ENCODE measurements around the gene ESR1. TPM values are rescaled to one million over a fixed set of nuclear protein-coding genes. Genes with fewer than 3 reads are reported as not detected.

ESR1 gene
- total RNA-seq, 4 donors from 2014 or later = 0.83 to 1.8 (median 1.3) TPM

GRCh38 chr6:152053332-152053731 is 245.8 kb downstream of the ESR1 start:
- WGBS = 86% methylated on average over 1 of the region's 1 CpG
- Histone ChIP-seq H3K4me3 (no peak overlapping the region), H3K9me3 (no peaks in the 10 kb centered on the region), H3K36me3 (no peaks in the 10 kb centered on the region), H3K27me3 (no peaks in the 10 kb centered on the region), H3K27ac (replicated peaks in 1 of 4) (no peak overlapping the region), H3K4me1 (no peaks in the 10 kb centered on the region)
- TF ChIP-seq EP300 (IDR thresholded peaks at IDR 0.05) (no peak), POLR2AphosphoS5 (IDR thresholded peaks at IDR 0.05) (no peak)
- TF ChIP-seq, protein P1, sequence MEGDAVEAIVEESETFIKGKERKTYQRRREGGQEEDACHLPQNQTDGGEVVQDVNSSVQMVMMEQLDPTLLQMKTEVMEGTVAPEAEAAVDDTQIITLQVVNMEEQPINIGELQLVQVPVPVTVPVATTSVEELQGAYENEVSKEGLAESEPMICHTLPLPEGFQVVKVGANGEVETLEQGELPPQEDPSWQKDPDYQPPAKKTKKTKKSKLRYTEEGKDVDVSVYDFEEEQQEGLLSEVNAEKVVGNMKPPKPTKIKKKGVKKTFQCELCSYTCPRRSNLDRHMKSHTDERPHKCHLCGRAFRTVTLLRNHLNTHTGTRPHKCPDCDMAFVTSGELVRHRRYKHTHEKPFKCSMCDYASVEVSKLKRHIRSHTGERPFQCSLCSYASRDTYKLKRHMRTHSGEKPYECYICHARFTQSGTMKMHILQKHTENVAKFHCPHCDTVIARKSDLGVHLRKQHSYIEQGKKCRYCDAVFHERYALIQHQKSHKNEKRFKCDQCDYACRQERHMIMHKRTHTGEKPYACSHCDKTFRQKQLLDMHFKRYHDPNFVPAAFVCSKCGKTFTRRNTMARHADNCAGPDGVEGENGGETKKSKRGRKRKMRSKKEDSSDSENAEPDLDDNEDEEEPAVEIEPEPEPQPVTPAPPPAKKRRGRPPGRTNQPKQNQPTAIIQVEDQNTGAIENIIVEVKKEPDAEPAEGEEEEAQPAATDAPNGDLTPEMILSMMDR (IDR thresholded peaks at IDR 0.05) = no peak
- intact Hi-C loops (cut with DNase I) = no loop called here
- no peak for DNase-seq (ENCODE audit: extremely low spot score)

DNA sequence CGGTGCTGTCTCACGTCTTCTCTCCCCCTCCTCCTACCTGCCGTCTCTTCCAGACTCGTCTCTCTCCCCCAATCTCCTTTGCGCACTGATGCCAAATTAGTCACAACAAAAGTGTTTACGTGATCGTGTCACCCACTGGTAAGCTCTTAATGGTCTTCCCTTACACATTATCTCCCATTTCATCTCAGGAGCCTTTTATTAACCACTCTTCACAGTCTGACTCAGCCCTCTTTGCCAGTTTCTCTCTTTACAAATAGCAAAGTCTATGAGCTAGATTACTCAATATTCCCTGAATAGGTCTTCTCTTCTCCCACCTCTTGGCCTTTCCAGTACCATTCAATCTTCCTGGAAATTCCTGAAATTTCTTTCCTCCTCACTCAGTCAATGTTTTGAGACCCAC is 247.0 kb downstream of the ESR1 start:
- 67% methylated on average over 7 of the region's 7 CpGs for WGBS
- Histone ChIP-seq H3K4me1 (no peaks in the 10 kb centered on the region), H3K36me3 (no peaks in the 10 kb centered on the region), H3K27ac (replicated peaks in 1 of 4) (no peak overlapping the region), H3K9me3 (no peaks in the 10 kb centered on the region), H3K27me3 (no peaks in the 10 kb centered on the region), H3K4me3 (no peak overlapping the region)
- intact Hi-C loops (cut with DNase I) = no loop called here
- TF ChIP-seq POLR2AphosphoS5 (IDR thresholded peaks at IDR 0.05) (no peak), POLR2A (IDR thresholded peaks at IDR 0.05; ENCODE audit: low read depth) (no peak), EP300 (IDR thresholded peaks at IDR 0.05) (no peak)
- TF ChIP-seq, protein P1 (IDR thresholded peaks at IDR 0.05) = no peak
- DNase-seq (ENCODE audit: extremely low spot score) = no peak

DNA sequence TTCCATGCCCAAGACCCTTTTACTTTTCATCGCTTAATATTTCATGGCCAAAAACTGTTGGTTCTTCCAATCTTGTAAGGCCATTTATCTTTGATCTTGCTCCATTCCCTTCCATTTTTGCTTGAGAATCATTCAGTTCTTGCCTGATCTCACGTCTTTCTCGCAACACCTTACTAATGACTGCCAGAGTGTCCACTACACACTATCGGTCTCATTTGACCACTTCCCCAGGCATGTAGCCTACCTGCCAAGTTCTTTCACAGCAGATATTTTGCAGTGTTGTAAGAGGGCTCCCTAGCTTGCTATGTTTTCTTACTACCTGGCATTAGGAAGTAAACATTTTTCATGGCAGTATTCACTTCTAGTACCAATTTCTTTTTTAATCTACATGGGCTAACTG is 248.0 kb downstream of the ESR1 start:
- Histone ChIP-seq H3K36me3 (no peaks in the 10 kb centered on the region), H3K27ac (replicated peaks in 1 of 4) (no peak overlapping the region), H3K4me1 (no peaks in the 10 kb centered on the region), H3K9me3 (no peaks in the 10 kb centered on the region), H3K4me3 (no peak overlapping the region), H3K27me3 (no peaks in the 10 kb centered on the region)
- DNase-seq (ENCODE audit: extremely low spot score) = no peak
- 93% methylated on average over 4 of the region's 4 CpGs for WGBS
- intact Hi-C loops (cut with DNase I) = no loop called here
- TF ChIP-seq POLR2AphosphoS5 (IDR thresholded peaks at IDR 0.05) = no peak

DNA sequence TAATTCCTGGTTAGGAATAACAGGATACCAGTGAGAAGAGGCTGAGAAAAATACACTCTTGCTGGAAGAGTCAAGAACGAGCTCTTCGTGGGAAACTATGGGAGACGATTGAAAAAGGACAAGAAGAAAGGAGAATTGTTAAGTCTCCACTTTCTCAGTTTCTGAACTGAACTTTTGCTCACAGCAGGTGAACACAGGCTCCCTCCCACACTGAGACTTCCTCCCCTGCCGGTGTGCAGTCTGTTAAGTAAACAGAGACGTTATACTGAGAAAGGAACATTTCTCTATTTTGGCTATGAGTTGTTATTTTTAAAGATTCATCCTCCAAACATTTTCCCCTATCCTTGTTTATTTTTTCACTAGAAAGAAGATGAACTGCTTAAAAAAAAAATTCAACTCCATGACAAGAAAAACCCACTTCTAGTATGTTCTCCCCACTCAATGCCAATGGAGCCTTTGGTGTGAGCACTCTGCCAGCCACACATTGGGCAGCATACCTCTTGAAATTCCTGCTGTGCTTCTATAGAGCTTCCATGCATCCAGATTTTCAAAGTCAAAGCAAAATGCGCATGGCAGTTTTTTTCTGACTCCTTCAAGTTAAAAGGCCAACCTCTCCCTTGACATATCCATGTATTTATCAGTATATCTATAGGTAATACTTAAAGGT is 250.5 kb downstream of the ESR1 start:
- no peaks in the 10 kb centered on the region for H3K9me3 ChIP-seq
- no peaks in the 10 kb centered on the region for H3K36me3 ChIP-seq
- no peak overlapping the region for H3K4me3 ChIP-seq
- no peak for DNase-seq (ENCODE audit: extremely low spot score)
- intact Hi-C loops (cut with DNase I) = no loop called here
- WGBS = 59% methylated on average over 6 of the region's 6 CpGs
- no peak overlapping the region for H3K27ac ChIP-seq (replicated peaks in 1 of 4)
- H3K4me1 ChIP-seq = no peaks in the 10 kb centered on the region
- no peaks in the 10 kb centered on the region for H3K27me3 ChIP-seq
- TF ChIP-seq, protein P1 (IDR thresholded peaks at IDR 0.05) = no peak
- TF ChIP-seq POLR2A (IDR thresholded peaks at IDR 0.05; ENCODE audit: low read depth) (no peak), POLR2AphosphoS5 (IDR thresholded peaks at IDR 0.05) (no peak), EP300 (IDR thresholded peaks at IDR 0.05) (no peak)

DNA sequence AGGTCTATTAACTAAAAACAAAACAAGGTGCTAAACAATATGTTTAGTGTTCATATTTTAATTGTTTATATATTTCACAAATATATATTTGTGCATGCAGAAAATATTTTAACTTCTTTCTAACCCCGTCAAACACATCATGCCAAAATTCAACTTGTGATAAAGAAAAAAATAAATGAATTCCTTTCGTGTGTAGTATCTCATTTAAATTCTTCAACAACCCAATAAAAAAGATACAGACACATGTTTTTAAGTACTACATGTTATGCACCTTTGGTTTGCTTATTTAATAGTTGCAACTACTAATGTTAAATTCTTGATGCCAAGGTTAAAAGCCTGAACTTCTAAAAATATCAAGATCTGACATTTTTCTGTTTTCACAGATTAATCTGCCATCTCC is 252.4 kb downstream of the ESR1 start:
- no peaks in the 10 kb centered on the region for H3K27me3 ChIP-seq
- H3K36me3 ChIP-seq = no peaks in the 10 kb centered on the region
- TF ChIP-seq POLR2AphosphoS5 (IDR thresholded peaks at IDR 0.05) (no peak), POLR2A (IDR thresholded peaks at IDR 0.05; ENCODE audit: low read depth) (no peak), EP300 (IDR thresholded peaks at IDR 0.05) (no peak)
- TF ChIP-seq, protein P1 (IDR thresholded peaks at IDR 0.05) = no peak
- intact Hi-C loops (cut with DNase I) = no loop called here
- no peaks in the 10 kb centered on the region for H3K9me3 ChIP-seq
- H3K27ac ChIP-seq (replicated peaks in 1 of 4) = no peak overlapping the region
- WGBS = 84% methylated on average over 2 of the region's 2 CpGs
- H3K4me3 ChIP-seq = no peak overlapping the region
- H3K4me1 ChIP-seq = no peaks in the 10 kb centered on the region
- no peak for DNase-seq (ENCODE audit: extremely low spot score)

Data from esophagus muscularis mucosa (tissue), 4 donors.